HCT116 (cell line): Measurements from ENCODE around the gene CELA2A. TPM values are rescaled to one million over a fixed set of nuclear protein-coding genes. Genes with fewer than 3 reads are reported as not detected.

ENCODE experiments used
- ATAC-seq: fragments of 200-7000 bp; cut with Tn5 transposase; 2 replicates; pipeline ENCODE4 v1.9.1; 2020; ENCODE audit warnings: mild to moderate bottlenecking, moderate library complexity
- BruUV-seq: library from RNA; stranded (reverse); fragments of 400-500 nt; replicated peaks from 2 replicates; lab custom pipeline; 2021; lab: Mats Ljungman, UMichigan
- CTCF ChIA-PET: fragments of 300-600 bp; sonication (Branson Sonifier 250); formaldehyde crosslinking; loops from one replicate; lab custom pipeline; 2021; ENCODE audit warnings: antibody characterized with exemption; lab: Charles Lee
- POLR2A ChIA-PET: fragments of 300-600, 350-600 bp; sonication (Branson Sonifier 250); formaldehyde crosslinking; loops from one replicate; lab custom pipeline; 2021; ENCODE audit warnings: antibody characterized with exemption; lab: Charles Lee
- RAD21 ChIA-PET, 2 experiments: fragments of 300-600 bp; sonication (Branson Sonifier 250); formaldehyde crosslinking; loops; one replicate each; lab custom pipeline; 2023; ENCODE audit warnings: low total read pairs in 2 of 2; ENCODE audit not compliant: uncharacterized antibody in 2 of 2, unreplicated experiment in 2 of 2, low non-redundant PET in 1 of 2; lab: Charles Lee
- DNase-seq: peaks from one replicate; pipeline ENCODE4 v3.0.0-alpha.2; 2010; ENCODE audit warnings: low read depth, low spot score
- H2AFZ ChIP-seq: fragments of 200-600 bp; shearing (Covaris generic), sonication (generic); 2 replicates; pipeline ENCODE4 v1.6.1; 2017; ENCODE audit warnings: low read depth, mixed run types, mixed read lengths, antibody characterized with exemption, low read length; ENCODE audit not compliant: poor library complexity, severe bottlenecking
- H3K27ac ChIP-seq: 2 replicates; pipeline ENCODE4 v1.5.1; 2012; ENCODE audit warnings: low read depth, low read length
- H3K27me3 ChIP-seq: fragments of 200-600 bp; sonication (generic); 2 replicates; pipeline ENCODE4 v1.6.1; 2016; ENCODE audit warnings: mixed run types, low read length, mixed read lengths; ENCODE audit not compliant: insufficient read depth
- H3K36me3 ChIP-seq, 2 experiments: fragments of 200-500 bp in 1 of 2; fragments of 200-600 bp in 1 of 2; sonication (Bioruptor generic) in 1 of 2; sonication (generic) in 1 of 2; 2 replicates each; pipeline versions ENCODE4 v1.5.1 to v1.6.1; 2014 to 2016; ENCODE audit warnings: low read length in 2 of 2, inconsistent platforms in 1 of 2, mixed read lengths in 1 of 2, mixed run types in 1 of 2; ENCODE audit not compliant: insufficient read depth in 2 of 2, control insufficient read depth in 1 of 2
- H3K4me1 ChIP-seq, 2 experiments: fragments of 200-600 bp in 1 of 2; sonication (generic) in 1 of 2; 2 replicates each; pipeline versions ENCODE4 v1.5.1 to v1.6.1; 2012 to 2017; ENCODE audit warnings: low read length in 2 of 2, inconsistent platforms in 1 of 2, mild to moderate bottlenecking in 1 of 2, mixed read lengths in 1 of 2, mixed run types in 1 of 2, moderate library complexity in 1 of 2; ENCODE audit not compliant: insufficient read depth in 2 of 2, control insufficient read depth in 1 of 2
- H3K4me2 ChIP-seq: fragments of 200-600 bp; sonication (generic); 2 replicates; pipeline ENCODE4 v1.6.1; 2017; ENCODE audit warnings: mixed run types, low read length, mixed read lengths
- H3K4me3 ChIP-seq, 2 experiments: fragments of 200-600 bp in 1 of 2; sonication (generic) in 1 of 2; replicated peaks in 1 of 2; 2 replicates each; pipeline ENCODE4 v1.5.1; 2011 to 2016; ENCODE audit warnings: low read length in 2 of 2, control low read depth in 1 of 2, low read depth in 1 of 2, mild to moderate bottlenecking in 1 of 2, mixed read lengths in 1 of 2, mixed run types in 1 of 2
- H3K79me2 ChIP-seq: fragments of 200-600 bp; sonication (generic); 2 replicates; pipeline ENCODE4 v1.6.1; 2017; ENCODE audit warnings: mild to moderate bottlenecking, mixed run types, low read length, moderate library complexity, mixed read lengths; ENCODE audit not compliant: insufficient read depth
- H3K9ac ChIP-seq: fragments of 200-600 bp; sonication (generic); 2 replicates; pipeline ENCODE4 v1.6.1; 2016; ENCODE audit warnings: low read length, mixed read lengths
- H3K9me2 ChIP-seq: fragments of 200-600 bp; sonication (generic), shearing (Covaris generic); 2 replicates; pipeline ENCODE4 v1.6.1; 2017; ENCODE audit warnings: mixed run types, mild to moderate bottlenecking, moderate library complexity; ENCODE audit not compliant: insufficient read depth
- H3K9me3 ChIP-seq, 2 experiments: fragments of 200-500 bp in 1 of 2; fragments of 200-600 bp in 1 of 2; sonication (Bioruptor generic) in 1 of 2; sonication (generic) in 1 of 2; 2 replicates each; pipeline ENCODE4 v1.6.1; 2014 to 2017; ENCODE audit warnings: low read length in 2 of 2, mixed read lengths in 2 of 2, inconsistent platforms in 1 of 2, low read depth in 1 of 2, mild to moderate bottlenecking in 1 of 2, mixed run types in 1 of 2, moderate library complexity in 1 of 2; ENCODE audit not compliant: control insufficient read depth in 1 of 2, insufficient read depth in 1 of 2
- H4K20me1 ChIP-seq: fragments of 200-600 bp; sonication (generic), shearing (Covaris generic); 2 replicates; pipeline ENCODE4 v1.6.1; 2017; ENCODE audit warnings: mixed run types, mild to moderate bottlenecking, moderate library complexity; ENCODE audit not compliant: insufficient read depth
- ATF3 ChIP-seq: IDR thresholded peaks from 2 replicates; pipeline ENCODE4 v1.6.1; 2012
- CBX3 ChIP-seq: IDR thresholded peaks from 2 replicates; pipeline ENCODE4 v1.6.1; 2012; ENCODE audit warnings: low read depth
- CEBPB ChIP-seq: IDR thresholded peaks from 2 replicates; pipeline ENCODE4 v1.6.1; 2012; ENCODE audit warnings: low read depth
- CTCF ChIP-seq, 3 experiments: fragments of 200-600 bp in 1 of 3; sonication (generic) in 1 of 3; IDR thresholded peaks in 2 of 3; conservative IDR thresholded peaks in 1 of 3; 2 replicates each; pipeline ENCODE4 v1.5.1; 2012 to 2017; ENCODE audit warnings: low read depth in 2 of 3, low read length in 2 of 3, antibody characterized with exemption in 1 of 3, borderline replicate concordance in 1 of 3, control low read depth in 1 of 3, mild to moderate bottlenecking in 1 of 3, mixed read lengths in 1 of 3, mixed run types in 1 of 3, moderate library complexity in 1 of 3; ENCODE audit not compliant: insufficient read depth in 1 of 3
- EGR1 ChIP-seq: IDR thresholded peaks from 2 replicates; pipeline ENCODE4 v1.6.1; 2012; ENCODE audit warnings: low read depth
- ELF1 ChIP-seq: IDR thresholded peaks from 2 replicates; pipeline ENCODE4 v1.6.1; 2012; ENCODE audit warnings: low read depth, borderline replicate concordance
- EZH2 ChIP-seq: fragments of 200-600 bp; sonication (generic); IDR thresholded peaks from 2 replicates; pipeline ENCODE4 v1.6.1; 2017; ENCODE audit warnings: antibody characterized with exemption, mixed run types
- EZH2phosphoT487 ChIP-seq: fragments of 200-600 bp; IDR thresholded peaks from 2 replicates; pipeline ENCODE4 v1.6.1; 2018; ENCODE audit warnings: antibody characterized with exemption, borderline replicate concordance
- FOSL1 ChIP-seq: IDR thresholded peaks from 2 replicates; pipeline ENCODE4 v1.6.1; 2012; ENCODE audit warnings: low read depth
- MAX ChIP-seq: IDR thresholded peaks from 2 replicates; pipeline ENCODE4 v1.6.1; 2012
- POLR2A ChIP-seq: IDR thresholded peaks from 2 replicates; pipeline ENCODE4 v1.7.0; 2011; ENCODE audit warnings: borderline replicate concordance; ENCODE audit not compliant: insufficient read depth, insufficient read length; ENCODE audit errors: extremely low read depth
- POLR2AphosphoS5 ChIP-seq: IDR thresholded peaks from 2 replicates; pipeline ENCODE4 v1.6.1; 2011; ENCODE audit warnings: mild to moderate bottlenecking, low read depth, low read length, moderate library complexity
- RAD21 ChIP-seq: IDR thresholded peaks from 2 replicates; pipeline ENCODE4 v1.6.1; 2012; ENCODE audit warnings: low read depth, mild to moderate bottlenecking
- SP1 ChIP-seq: IDR thresholded peaks from 2 replicates; pipeline ENCODE4 v1.6.1; 2012; ENCODE audit warnings: low read depth
- TCF7L2 ChIP-seq: IDR thresholded peaks from 2 replicates; pipeline ENCODE4 v1.7.0; 2011; ENCODE audit warnings: borderline replicate concordance, inconsistent platforms; ENCODE audit not compliant: insufficient read depth, insufficient read length; ENCODE audit errors: extremely low read depth
- ZFX ChIP-seq: fragments of 450-650 bp; IDR thresholded peaks from 2 replicates; pipeline ENCODE4 v1.6.1; 2017
- ZNF274 ChIP-seq: fragments of 200-500 bp; sonication (Bioruptor generic); IDR thresholded peaks from 2 replicates; pipeline ENCODE4 v1.6.1; 2014; ENCODE audit warnings: mild to moderate bottlenecking, low read depth, low read length, inconsistent platforms
- intact Hi-C: fragments of 100-400 bp; cut with micrococcal nuclease; formaldehyde crosslinking; loops from 2 replicates; pipeline ENCODE4 v1.10.0; 2022
- total RNA-seq: library from RNA; stranded (reverse); gene quantifications from one replicate; pipeline ENCODE4 v1.2.1, GENCODE V29; 2021; ENCODE audit not compliant: unreplicated experiment
- TF ChIP-seq, protein P1 (sequence below): IDR thresholded peaks from 2 replicates; pipeline ENCODE4 v1.6.1; 2012; ENCODE audit warnings: low read depth

The CELA2A gene
- total RNA-seq, 1 experiment from 2014 or later = 1.6 TPM

DNA sequence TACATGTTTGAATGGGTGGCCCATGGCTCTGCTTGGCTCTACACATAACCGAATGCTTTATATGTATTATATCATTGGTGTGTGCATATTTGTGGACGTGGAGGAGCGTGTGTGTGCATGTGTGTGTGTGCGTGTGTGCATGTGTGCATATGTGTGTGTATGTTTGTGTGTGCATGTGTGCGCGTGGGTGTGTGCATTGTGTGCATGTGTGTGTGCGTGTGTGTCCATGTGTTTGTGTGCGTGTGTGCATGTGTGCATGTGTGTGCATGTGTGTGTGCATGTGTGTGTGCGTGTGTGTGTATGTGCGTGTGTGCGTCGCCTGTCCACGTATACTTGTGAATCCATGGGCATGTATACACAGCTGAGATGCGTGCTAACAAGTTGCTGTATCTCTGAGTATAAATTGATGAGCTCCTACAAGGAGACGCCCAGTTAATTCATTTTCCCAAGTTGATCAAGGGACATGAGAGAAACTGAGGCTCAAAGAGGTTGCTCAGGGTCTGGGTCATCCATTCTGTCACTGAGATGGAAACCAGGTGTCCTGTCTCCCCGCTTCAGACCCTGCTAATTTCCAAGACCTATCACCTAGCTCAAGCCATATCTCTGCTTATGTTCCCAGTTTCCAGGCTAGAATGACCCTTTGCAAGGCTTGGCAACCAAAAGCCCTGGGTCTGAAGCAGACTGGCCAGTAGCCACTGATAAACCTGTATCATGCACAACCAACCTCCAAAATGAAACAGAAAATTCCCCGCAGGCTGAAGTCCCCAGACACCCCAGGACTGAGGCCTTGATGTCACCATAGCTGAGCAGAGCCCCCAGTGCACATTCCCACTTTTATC lies 21.1 kb upstream of the CELA2A start:
- Histone ChIP-seq H3K36me3 (no peaks in the 10 kb centered on the region), H3K9me2 (no peaks in the 10 kb centered on the region), H3K27me3 (no peaks in the 10 kb centered on the region), H3K9me3 (no peaks in the 10 kb centered on the region), H3K4me2 (no peak overlapping the region), H3K4me1 (peaks cover 0 to 23% of the 10 kb centered on the region in 2 experiments; a peak in 2 of 4 replicates), H4K20me1 (no peaks in the 10 kb centered on the region), H2AFZ (no peak overlapping the region), H3K27ac (no peak overlapping the region), H3K4me3 (no peak overlapping the region), H3K79me2 (no peaks in the 10 kb centered on the region), H3K9ac (no peak overlapping the region)
- ChIA-PET POLR2A (no interaction called here), CTCF (no interaction called here), RAD21 (no interaction called here)
- DNase-seq (no peak), ATAC-seq (no peak)
- no peak for TF ChIP-seq POLR2A
- no peak for TF ChIP-seq EZH2
- TF ChIP-seq, protein P1, sequence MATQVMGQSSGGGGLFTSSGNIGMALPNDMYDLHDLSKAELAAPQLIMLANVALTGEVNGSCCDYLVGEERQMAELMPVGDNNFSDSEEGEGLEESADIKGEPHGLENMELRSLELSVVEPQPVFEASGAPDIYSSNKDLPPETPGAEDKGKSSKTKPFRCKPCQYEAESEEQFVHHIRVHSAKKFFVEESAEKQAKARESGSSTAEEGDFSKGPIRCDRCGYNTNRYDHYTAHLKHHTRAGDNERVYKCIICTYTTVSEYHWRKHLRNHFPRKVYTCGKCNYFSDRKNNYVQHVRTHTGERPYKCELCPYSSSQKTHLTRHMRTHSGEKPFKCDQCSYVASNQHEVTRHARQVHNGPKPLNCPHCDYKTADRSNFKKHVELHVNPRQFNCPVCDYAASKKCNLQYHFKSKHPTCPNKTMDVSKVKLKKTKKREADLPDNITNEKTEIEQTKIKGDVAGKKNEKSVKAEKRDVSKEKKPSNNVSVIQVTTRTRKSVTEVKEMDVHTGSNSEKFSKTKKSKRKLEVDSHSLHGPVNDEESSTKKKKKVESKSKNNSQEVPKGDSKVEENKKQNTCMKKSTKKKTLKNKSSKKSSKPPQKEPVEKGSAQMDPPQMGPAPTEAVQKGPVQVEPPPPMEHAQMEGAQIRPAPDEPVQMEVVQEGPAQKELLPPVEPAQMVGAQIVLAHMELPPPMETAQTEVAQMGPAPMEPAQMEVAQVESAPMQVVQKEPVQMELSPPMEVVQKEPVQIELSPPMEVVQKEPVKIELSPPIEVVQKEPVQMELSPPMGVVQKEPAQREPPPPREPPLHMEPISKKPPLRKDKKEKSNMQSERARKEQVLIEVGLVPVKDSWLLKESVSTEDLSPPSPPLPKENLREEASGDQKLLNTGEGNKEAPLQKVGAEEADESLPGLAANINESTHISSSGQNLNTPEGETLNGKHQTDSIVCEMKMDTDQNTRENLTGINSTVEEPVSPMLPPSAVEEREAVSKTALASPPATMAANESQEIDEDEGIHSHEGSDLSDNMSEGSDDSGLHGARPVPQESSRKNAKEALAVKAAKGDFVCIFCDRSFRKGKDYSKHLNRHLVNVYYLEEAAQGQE = no peak
- no peak for TF ChIP-seq FOSL1
- no peak for TF ChIP-seq EZH2phosphoT487
- TF ChIP-seq CEBPB = no peak
- no peak for TF ChIP-seq RAD21
- no peak for TF ChIP-seq ZNF274
- no peak for TF ChIP-seq ATF3
- no peak for TF ChIP-seq MAX
- no peak for TF ChIP-seq ELF1
- no peak for TF ChIP-seq EGR1
- no peak for TF ChIP-seq CBX3
- TF ChIP-seq POLR2AphosphoS5 = no peak
- TF ChIP-seq TCF7L2 = no peak
- TF ChIP-seq CTCF (IDR thresholded peaks at IDR 0.05 in 2 of 3, conservative IDR thresholded peaks at IDR 0.05 in 1 of 3; ENCODE audit: borderline replicate concordance in 1 of 3, insufficient read depth in 1 of 3, low read depth in 2 of 3, low read length in 2 of 3) = no peak
- TF ChIP-seq ZFX = no peak
- TF ChIP-seq SP1 = no peak
- BruUV-seq = no TSS peak
- intact Hi-C loops = no loop called here
